Measurements from ENCODE around the gene NMU.
"Not testable (repeated sequence)": the region's sequence is repeated elsewhere in the genome, so short reads cannot be mapped to it uniquely, and the experiment has no call there.

Gene NMU, protein sequence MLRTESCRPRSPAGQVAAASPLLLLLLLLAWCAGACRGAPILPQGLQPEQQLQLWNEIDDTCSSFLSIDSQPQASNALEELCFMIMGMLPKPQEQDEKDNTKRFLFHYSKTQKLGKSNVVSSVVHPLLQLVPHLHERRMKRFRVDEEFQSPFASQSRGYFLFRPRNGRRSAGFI

DNA sequence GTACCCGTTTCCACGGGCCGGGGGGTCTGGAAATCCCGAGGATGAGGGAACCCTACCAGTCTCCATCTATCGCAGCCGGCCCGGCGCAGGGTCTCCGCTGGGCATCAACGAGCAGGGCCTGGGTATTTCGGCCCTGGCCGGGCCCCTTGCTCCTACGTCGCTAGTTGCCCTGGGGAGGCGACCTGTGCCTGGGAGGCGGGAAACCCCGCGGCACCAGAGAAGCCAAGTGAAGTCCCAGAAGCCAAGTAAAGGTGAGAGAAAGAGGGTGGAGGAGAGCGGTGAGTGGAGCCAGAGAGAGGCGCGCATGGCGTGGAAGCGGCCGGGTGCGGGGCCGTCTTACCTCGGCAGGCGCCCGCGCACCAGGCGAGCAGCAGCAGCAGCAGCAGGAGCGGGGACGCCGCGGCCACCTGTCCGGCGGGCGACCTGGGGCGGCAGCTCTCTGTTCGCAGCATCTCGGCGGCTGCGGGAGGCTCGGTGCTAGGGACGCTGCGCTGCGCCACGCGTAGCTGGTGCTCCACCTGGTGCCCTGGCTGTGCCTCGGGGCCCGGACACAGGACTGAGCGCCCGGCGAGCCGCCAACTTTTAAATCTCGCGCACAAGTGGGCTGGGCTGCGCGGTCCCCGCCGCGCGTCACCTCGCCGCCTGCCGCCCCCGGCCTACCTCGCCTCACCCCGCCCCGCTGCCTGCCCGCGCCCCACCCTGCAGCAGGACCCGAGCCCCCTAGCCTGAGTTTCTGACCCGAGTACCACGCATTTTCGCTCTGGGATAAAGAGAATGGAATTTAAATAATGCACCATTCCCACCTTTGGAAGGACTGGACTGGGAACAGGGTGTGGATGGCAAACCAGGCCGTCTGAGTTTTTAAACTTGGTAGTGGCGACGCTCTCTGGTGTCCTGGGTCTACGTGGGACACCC lies at the start of gene NMU:
Gene NMU (minus strand): TSS at position 558 of the 915 bp plus-strand sequence. CDS start 106 bp downstream, at position 452.
- DNase-seq, result peak; percentile 44

DNA sequence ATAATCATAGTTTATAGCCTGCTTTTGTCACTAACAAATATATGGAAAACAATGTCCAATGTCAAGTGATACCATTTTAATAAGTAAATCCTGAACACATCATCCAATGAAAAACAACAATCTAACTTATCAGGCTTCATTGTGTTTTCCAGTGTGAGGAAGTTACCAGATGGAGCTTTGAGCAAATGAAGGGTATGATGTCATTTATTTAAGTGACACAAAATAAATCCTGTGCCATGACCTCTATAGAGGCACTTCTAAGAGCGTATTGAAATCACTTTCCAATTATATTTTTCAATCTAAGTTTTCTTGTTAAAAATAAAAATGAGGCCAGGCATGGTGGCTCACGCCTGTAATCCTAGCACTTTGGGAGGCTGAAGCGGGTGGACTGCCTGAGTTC lies 48.2 kb upstream of the NMU start:
- DNase-seq, result no peak

DNA sequence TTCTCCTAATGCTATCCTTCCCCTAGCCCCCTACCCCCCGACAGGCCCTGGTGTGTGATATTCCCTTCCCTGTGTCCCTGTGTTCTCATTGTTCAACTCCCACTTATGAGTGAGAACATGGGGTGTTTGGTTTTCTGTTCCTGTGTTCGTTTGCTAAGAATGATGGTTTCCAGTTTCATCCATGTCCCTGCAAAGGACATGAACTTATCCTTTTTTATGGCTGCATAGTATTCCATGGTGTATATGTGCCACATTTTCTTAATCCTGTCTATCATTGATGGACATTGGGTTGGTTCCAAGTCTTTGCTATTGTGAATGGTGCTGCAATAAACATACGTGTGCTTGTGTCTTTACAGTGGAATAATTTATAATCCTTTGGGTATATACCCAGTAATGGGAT lies 46.7 kb upstream of the NMU start:
- DNase-seq, result not testable (repeated sequence)

DNA sequence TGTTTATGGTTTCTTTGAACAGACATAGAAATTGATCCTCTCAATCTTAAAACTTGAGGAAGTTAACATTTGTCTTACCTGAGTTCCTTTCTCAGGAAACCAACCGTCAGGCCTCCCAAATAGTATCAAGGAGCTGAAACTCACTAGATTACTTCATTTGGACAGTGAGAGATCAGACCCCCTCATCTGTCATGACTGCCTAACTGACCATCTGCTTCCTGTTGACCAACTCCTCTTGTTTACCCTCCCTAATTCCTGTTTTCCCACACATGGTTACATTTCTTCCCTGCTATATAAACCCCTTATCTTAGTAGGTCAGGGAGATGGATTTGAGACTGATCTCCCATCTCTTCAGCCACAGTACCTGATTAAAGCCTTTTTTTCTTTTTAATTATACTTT lies 46.2 kb upstream of the NMU start:
- DNase-seq, result no peak

DNA sequence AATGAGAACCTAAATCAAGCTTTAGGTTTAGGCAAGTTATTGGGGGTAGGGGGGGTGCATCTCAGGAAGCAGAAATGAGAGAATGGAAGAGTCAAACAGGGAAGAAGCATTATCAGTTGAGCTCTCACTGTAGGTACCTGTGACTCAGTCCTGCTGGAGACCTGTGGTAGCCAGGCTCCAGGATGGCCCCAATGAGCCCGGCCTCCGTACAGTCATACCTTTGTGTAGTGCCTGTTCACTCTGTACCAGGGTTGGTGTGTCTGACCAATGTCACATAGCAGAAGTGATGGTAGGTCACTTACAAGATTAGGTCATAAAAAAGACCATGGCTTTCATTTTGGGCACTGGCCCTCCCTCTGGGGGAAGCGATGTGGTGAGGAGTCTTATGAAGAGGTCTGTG lies 45.3 kb upstream of the NMU start:
- no peak for DNase-seq

DNA sequence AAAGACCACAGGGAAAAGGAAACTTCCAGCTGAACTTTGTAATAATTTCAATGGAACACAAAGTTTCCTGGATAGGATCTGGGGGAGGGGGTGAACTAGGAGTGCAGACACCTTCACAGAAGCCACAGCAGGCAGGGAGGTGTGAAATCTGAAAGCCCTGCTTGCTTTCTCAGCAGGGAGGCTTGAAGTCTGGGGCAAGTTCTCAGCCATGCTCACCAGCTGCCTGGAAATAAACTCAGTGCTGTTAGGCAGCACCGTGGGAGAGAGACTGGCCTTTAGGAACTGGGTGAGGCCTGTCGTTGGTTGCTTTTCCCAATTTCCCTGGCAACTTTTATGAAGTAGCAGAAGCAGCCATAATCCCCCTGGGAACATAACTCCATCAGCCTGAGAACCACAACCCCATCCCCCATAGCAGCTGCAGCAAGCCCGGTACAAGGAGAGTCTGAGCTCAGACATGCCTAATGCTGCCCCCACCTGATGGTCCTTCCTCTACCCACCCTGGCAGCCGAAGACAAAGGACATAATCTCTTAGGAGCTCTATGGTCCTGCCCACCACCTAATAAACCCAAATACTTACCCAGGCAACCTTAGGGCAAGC lies 39.2 kb upstream of the NMU start:
- no peak for DNase-seq

DNA sequence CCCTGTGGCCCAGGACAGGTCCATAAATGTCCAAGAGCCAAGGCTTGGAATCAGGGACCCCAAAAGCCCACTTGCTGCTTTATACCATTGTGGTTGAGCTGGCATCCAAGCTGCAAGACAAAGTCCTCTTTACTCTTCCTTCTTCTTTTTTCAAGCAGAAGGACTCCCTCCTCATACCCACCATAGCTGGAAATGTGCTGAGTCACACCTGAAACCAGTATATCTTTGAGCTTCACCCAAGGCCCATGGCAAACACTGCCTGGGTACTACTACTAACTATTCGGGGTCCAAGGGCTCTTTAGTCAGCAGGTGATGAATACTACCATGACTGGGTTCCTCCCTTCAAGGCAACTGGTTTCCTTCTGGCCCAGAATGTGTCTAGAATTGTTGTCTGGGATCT lies 37.3 kb upstream of the NMU start:
- no peak for DNase-seq

DNA sequence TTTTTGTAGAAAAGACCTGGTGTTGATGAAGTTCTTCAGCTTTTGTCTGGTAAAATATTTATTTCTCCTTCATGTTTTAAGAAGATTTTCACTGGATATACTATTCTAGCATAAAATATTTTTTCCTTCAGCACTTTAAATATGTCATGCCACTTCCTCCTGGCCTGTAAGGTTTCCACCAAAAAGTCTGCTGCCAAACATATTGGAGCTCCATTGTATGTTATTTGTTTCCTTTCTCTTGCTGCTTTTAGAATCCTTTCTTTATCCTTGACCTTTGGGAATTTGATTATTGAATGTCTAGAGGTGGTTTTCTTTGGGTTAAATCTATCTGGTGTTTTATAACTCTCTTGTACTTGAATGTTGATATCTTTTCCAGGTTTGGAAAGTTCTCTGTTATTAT lies 35.6 kb upstream of the NMU start:
- DNase-seq, result no peak

DNA sequence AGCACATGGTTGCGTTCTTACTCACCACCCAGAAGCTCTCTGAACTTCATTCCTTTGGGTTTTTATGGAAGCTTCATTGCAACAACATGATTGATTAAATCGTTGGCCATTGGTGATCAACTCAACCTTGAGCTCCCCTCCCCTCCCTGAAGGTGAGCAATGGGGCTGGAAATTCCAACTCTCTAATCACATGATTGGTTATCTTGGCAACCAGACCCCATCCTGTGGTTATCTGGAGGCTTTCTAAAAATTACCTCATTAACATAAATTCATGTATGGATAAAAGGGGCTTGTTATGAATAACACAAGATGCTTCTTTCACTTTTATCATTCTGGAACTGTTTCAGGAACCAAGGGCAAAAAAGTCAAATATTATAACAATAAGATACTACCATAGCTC lies 34.6 kb upstream of the NMU start:
- no peak for DNase-seq

DNA sequence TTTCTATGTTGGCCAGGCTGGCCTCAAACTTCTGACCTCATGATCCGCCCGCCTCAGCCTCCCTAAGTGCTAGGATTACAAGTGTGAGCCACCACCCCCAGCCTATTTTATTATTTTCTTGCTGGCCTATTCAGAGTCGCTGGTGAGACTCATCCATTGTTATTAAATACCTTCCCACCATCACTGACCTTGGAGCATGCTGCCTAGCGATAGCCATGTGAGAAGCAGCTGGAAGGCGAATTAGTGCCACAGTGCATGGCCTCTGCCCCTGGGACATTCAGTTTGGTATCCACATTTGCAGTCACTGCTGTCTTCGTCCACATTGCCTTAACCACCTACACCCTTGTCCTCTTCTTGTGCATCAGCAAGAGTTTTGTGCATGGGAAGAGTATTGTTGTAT lies 32.4 kb upstream of the NMU start:
- no peak for DNase-seq

DNA sequence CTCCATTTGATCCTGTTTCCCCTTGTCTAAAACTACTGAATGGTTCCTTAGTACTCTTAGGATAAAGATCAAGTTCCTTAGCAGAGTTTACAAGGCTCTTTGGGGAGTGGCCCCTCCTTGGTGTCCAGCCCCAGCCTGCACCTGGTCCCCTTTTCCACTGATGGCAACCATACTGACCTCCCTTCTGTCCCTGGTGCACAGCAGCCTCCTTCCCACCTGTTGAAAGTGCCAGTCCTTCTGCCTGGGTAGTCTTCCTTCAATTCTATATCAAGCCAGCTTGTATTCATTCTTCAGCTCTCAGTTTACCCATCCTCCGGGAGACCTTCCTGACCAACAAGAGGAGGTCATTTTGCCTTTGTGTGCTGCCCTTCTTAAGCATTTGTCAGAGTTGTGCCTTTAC lies 30.4 kb upstream of the NMU start:
- no peak for DNase-seq

DNA sequence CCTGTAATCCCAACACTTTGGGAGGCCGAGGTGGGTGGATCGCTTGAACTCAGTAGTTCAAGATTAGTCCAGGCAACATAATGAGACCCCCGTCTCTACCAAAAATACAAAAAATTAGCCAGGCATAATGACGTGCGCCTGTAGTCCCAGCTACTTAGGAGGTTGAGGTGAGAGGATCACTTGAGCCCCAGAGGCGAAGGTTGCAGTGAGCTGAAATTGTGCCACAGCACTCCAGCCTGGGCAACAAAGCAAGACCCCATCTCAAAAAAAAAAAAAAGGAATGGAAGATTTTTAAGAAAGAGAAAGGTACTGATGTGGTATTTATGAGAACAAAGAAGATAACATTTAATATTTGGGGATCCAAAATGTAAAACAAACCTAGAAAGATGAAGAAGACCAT lies 27.0 kb upstream of the NMU start:
- DNase-seq, result no peak

DNA sequence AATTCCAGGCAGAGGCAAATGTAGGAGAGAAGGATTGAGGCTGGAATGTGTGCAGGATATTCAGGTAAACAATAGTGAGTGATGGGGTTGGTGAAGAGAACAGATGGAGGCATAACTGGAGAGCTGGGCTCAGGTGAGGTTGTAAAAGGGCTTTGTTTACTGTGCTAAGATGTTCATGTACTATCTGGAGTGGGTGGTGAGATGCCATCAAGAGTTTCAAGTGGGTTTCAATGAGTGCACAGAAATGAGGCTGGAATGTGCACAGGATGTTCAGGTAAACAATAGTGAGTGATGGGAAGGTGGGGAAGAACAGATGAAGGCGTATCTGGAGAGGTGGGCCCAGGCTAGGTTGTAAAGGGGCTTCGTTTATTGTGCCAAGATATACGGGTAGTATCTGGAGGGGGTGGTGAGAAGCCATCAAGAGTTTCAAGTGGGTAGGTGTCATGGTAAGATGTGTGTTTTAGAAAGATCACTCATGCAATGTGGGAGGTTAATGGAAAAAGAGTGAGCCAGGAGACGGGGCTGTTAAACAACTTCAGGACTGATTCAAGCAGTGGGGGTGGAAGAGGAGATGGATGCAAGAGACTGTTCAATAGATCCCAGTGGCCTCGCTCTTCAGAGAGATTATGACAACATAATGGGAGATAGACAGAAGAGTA lies 25.4 kb upstream of the NMU start:
- no peak for DNase-seq

DNA sequence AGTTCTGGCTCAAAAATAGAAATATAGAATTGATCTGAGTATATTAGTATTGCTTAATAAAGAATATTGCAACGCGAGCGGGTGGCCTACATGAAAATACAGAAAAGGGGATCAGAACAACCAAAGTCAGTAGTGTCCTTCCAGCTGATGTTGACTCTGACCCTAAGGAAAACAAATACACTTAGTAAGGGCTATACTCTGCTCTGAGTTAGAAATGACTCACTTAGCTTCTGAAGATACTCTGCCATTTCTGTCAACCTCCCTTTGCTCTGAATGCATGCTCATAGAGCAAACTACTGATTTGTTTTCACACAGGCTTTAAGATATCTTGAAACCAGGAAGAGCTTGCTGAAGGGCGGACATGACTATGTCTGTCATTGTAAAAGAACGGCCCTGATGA lies 22.6 kb upstream of the NMU start:
- no peak for DNase-seq

DNA sequence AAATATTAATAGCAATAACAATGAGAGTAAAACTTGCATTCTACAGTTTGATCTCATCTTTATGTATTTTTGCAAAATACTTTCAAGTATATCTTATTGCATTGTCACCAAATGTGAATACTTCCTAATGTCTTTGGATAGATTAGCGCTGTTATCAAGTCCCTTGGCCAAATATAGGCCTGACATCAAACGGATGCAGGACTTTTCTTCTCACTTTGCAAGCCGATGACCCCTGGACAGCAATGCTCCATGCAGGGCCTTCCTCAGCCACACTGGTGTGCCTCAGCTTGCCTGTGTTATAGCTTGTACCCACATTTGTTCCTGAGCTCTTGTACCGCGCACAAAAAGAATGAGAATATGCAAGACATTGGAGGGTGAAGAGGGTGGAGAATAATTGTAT lies 18.0 kb upstream of the NMU start:
- no peak for DNase-seq

DNA sequence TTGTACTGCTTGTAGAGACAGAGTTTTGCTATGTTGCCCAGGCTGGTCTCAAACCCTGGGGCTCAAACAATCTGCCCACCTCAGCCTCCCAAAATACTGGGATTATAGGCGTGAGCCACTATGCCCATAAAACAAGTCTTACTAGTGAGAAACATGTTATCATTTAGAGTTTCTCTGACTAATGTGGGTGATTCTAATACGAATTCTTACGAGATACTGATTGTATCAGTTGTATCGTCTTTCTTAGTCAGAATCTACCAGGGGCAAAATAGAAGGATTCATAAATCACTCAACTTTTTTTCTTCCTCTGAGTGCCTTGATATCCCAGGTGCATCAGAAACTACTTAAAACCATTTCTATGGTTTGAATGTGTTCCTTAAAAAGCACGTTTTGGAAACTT lies 14.4 kb upstream of the NMU start:
- no peak for DNase-seq

DNA sequence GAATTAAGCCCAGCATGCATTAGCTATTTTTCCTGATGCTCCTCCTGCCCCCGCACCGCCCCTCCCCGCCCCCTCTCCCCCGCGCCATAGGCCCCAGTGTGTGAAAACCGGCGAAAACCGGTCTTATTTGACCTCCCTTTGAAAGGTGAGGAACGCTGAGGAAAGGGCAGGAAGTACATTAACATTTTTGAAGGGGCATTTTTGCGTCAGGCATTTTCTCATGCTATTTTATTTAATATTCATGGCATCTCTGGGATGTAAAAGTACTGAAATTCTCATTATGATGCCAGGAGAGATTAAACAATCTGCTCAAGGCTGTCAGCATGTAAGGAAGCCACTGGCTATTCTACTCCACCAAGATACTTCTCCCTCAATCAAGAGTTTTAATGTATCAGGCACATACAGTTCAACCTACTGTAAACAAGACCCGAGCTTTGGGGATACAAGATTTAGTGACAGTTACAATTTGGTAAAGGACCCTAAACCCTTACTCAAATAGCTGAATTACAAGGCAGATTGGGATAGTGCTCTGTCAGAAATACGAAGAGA lies 1.2 kb upstream of the NMU start:
- no peak for DNase-seq

DNA sequence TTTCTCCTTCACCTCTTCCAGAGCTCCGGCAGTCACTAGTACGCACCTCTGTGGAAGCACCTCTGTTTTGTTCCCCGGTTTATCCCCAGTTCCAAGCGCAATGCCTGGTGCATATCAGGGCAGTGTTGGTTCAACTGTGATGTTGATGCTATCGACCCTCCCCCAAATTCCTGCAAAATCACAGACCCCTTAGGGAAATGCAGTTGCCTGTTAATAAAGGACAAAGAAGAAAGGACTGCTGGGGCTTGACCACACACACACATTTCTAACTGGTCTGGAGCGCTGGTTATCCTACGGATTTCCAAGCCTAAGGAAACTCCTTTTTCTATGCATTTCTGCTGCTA lies 530 bp upstream of the NMU start:
- DNase-seq, result no peak

DNA sequence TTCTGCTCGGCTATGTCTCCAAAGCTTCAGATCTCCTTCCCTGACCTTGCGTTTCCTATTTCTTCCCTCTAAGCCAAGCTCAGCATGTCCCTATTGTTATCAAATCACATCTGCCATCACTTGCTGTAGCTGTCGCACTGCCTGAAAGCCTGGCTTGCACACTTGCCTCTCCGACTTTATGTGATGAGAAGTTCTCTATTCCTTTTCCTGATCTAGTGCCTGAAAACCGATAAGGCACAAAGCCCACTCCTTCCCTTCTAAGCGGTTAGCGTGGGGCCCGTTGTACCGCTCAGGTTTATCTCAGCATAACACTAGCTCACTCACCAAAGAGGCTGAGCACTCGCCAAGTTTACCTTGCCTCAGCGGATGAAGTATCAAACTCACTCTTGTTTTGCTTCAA lies 816 bp downstream of the NMU start:
- DNase-seq, result no peak

DNA sequence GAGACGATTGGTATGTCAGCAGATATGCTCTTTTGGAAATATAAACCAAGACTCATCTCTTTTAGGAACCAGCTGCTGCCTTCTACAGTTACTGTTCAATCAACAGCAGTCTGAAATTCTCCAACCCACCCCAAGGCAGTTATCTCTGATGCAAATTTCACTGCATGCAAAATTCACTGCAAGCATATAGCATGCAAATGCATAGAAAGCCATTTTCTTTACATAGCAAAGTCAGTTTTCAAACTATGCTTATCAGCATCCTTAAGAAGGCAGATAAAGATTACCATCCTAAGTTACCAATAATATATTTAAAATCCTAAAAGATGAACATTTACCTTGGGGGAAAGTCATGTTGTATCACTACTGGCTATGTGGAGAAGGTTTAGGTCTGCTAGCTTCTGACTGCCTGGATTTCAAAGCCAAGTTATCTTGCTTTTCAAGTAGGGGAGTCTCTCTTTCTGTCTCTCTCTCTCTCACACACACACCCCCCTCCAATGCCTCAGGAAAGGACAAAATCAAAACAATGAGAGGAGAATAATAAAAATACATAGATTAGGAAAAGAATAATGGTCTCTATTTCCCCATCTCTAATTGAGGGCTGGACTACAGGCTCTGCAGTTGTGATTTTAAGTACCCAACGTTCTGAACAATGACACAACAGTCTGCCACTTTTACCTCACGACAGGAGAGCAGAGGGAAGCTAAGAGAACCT lies 1.5 kb downstream of the NMU start:
- DNase-seq, result no peak

DNA sequence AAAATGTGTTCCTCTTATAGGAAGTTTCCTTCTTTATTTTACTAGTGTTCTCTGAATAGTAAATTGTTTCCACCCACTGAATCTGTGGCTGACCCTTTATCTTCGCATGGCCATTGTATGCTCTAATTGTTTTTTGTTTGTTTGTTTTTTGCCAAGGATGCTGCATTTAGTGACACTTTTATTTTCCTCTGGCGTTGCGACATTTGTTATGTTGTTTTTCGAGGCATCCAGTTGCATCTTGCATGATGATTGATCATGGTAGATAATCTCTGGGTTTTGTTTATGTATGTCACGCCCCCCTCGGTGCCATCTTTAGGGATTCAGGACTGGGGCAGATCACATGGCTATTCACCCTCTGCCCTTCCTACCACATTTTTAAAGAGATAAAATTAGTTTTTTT lies 2.2 kb downstream of the NMU start:
- no peak for DNase-seq

DNA sequence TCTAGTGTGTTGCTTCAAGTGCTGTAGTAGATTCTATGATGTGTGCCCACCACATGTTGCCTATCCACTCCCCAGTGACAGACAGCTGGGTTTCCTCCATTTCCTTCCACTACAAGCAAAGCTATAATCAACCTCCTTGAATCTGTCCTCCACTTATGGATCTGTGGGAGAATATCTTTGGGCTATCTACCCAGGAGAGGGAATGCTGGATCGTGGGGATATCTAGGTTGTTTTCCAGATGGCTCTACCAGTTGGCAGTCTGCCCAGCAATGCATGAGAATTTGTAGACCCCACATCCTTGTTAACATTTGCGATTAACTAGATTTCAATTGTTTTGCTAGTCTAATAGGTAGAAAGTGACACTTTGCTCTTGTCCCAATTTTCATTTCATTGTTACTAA lies 10.3 kb downstream of the NMU start:
- DNase-seq, result no peak

DNA sequence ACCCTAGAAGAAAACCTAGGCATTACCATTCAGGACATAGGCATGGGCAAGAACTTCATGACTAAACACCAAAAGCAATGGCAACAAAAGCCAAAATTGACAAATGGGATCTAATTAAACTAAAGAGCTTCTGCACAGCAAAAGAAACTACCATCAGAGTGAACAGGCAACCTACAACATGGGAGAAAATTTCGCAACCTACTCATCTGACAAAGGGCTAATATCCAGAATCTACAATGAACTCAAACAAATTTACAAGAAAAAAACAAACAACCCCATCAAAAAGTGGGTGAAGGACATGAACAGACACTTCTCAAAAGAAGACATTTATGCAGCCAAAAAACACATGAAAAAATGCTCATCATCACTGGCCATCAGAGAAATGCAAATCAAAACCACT lies 12.0 kb downstream of the NMU start:
- DNase-seq, result not testable (repeated sequence)

Measured in activated CD4-positive, alpha-beta T cell treated with anti-CD3 and anti-CD28 coated beads, Interleukin-2, amount 50 U/mL, for 16 hours (primary cell).